Skin epidermis (tissue), 12 donors: ENCODE results near the gene KCP.

Source experiments
- H3K27ac ChIP-seq, 21 experiments: fragments of 200-600 bp; sonication (generic) in 11 of 21; one replicate each; pipeline ENCODE4 v1.5.0; 2020; ENCODE audit warnings: mild to moderate bottlenecking in 3 of 21, inconsistent platforms in 2 of 21, moderate library complexity in 2 of 21
- H3K4me3 ChIP-seq, 7 experiments: fragments of 200-600 bp; sonication (generic) in 2 of 7; one replicate each; pipeline ENCODE4 v1.5.0; 2020; ENCODE audit warnings: inconsistent platforms in 2 of 7, mild to moderate bottlenecking in 2 of 7, moderate library complexity in 1 of 7

The KCP gene

GRCh38 chr7:128865303-128865702 lies 45.2 kb downstream of the KCP start:
- Histone ChIP-seq H3K27ac (peak overlapping the region in 1 of 21 experiments; percentile 11), H3K4me3 (no peak overlapping the region)

- H3K27ac ChIP-seq, result peak overlapping the region in 20 of 21 experiments; percentile 62 to 94 (median 82)
- H3K4me3 ChIP-seq, result peak overlapping the region; percentile 64 to 90 (median 73)
These were observed 47.0 kb downstream of the KCP start for GRCh38 chr7:128863433-128863989.

- H3K27ac ChIP-seq, result peak within 1 kb of the TSS; percentile 62 to 94 (median 81)
These were observed 47.7 kb downstream of the KCP start, which contains the start of gene ATP6V1F for GRCh38 chr7:128862571-128863432. ATP6V1F (plus strand) TSS chr7:128862856; CDS start chr7:128862905, 49 bp downstream.

GRCh38 chr7:128861957-128862570 lies 48.4 kb downstream of the KCP start:
- H3K27ac ChIP-seq, result peak overlapping the region in 8 of 21 experiments; percentile 20 to 89 (median 59)
- H3K4me3 ChIP-seq, result peak overlapping the region; percentile 64 to 90 (median 73)

More at GRCh38 chr7:128862571-128863432, 47.7 kb downstream of the KCP start, which contains the start of gene ATP6V1F:
- peak within 1 kb of the TSS; percentile 64 to 90 (median 73) for H3K4me3 ChIP-seq

- Histone ChIP-seq H3K27ac (peak overlapping the region in 4 of 21 experiments; percentile 2 to 66 (median 54)), H3K4me3 (no peak overlapping the region)
These were observed 50.1 kb downstream of the KCP start for GRCh38 chr7:128860158-128861073.

- Histone ChIP-seq H3K4me3 (no peak overlapping the region), H3K27ac (peak overlapping the region in 10 of 21 experiments; percentile 20 to 75 (median 52))
These were observed 51.0 kb downstream of the KCP start for GRCh38 chr7:128859232-128860157.

GRCh38 chr7:128858380-128859231 lies 51.9 kb downstream of the KCP start:
- peak overlapping the region in 9 of 21 experiments; percentile 6 to 75 (median 54) for H3K27ac ChIP-seq
- H3K4me3 ChIP-seq, result no peak overlapping the region

- H3K4me3 ChIP-seq, result no peak overlapping the region
- H3K27ac ChIP-seq, result no peak overlapping the region
These were observed 54.3 kb downstream of the KCP start for GRCh38 chr7:128856001-128856718.

- no peak overlapping the region for H3K4me3 ChIP-seq
- H3K27ac ChIP-seq, result no peak overlapping the region
These were observed 55.0 kb downstream of the KCP start for GRCh38 chr7:128855559-128855958.

- Histone ChIP-seq H3K27ac (no peak overlapping the region), H3K4me3 (no peak overlapping the region)
These were observed 56.1 kb downstream of the KCP start for GRCh38 chr7:128854396-128854795.

GRCh38 chr7:128853799-128854198 lies 56.7 kb downstream of the KCP start:
- no peak overlapping the region for H3K27ac ChIP-seq
- H3K4me3 ChIP-seq, result no peak overlapping the region

GRCh38 chr7:128852537-128853254 lies 57.8 kb downstream of the KCP start:
- no peak overlapping the region for H3K27ac ChIP-seq

GRCh38 chr7:128849804-128850490 lies 60.6 kb downstream of the KCP start:
- Histone ChIP-seq H3K4me3 (no peak overlapping the region), H3K27ac (no peak overlapping the region)

More at GRCh38 chr7:128852537-128853254, 57.8 kb downstream of the KCP start:
- H3K4me3 ChIP-seq, result no peak overlapping the region

GRCh38 chr7:128849156-128849515 lies 61.4 kb downstream of the KCP start:
- Histone ChIP-seq H3K27ac (no peak overlapping the region), H3K4me3 (no peak overlapping the region)

GRCh38 chr7:128848289-128849155 lies 62.0 kb downstream of the KCP start:
- Histone ChIP-seq H3K4me3 (no peak overlapping the region), H3K27ac (no peak overlapping the region)
